ENCODE measurements around the gene ADAM33.

GRCh38 chr20:3673221-3674070 is 8.4 kb downstream of the ADAM33 start:
- TF ChIP-seq SP1 (IDR thresholded peaks at IDR 0.05) (no peak), TARDBP (IDR thresholded peaks at IDR 0.05) (no peak), L3MBTL2 (conservative IDR thresholded peaks at IDR 0.05) (no peak), NFRKB (IDR thresholded peaks at IDR 0.05) (no peak), FOXK2 (IDR thresholded peaks at IDR 0.05) (no peak), SUZ12 (IDR thresholded peaks at IDR 0.05) (no peak), ELF4 (IDR thresholded peaks at IDR 0.05) (no peak), ARNT (IDR thresholded peaks at IDR 0.05) (no peak), ZNF384 (IDR thresholded peaks at IDR 0.05) (no peak), FOXM1 (IDR thresholded peaks at IDR 0.05; ENCODE audit: borderline replicate concordance) (no peak), FOXA1 (IDR thresholded peaks at IDR 0.05) (no peak), CTBP1 (IDR thresholded peaks at IDR 0.05; ENCODE audit: borderline replicate concordance) (no peak)

Data from HEK293T (cell line).